SK-N-SH (cell line): Measurements from ENCODE around the gene PEAK1. TPM values are rescaled to one million over a fixed set of nuclear protein-coding genes. Genes with fewer than 3 reads are reported as not detected.

Experiments used
- CTCF ChIA-PET: fragments of 300-600, 350-600 bp; formaldehyde crosslinking; extraction: SDS; loops from one replicate; lab custom pipeline; 2021; lab: Yijun Ruan, JAX
- POLR2A ChIA-PET: fragments of 350-600 bp; sonication (Branson Sonifier 250); formaldehyde crosslinking; extraction: SDS; loops from one replicate; lab custom pipeline; 2020; ENCODE audit warnings: antibody characterized with exemption, inconsistent platforms; lab: Yijun Ruan, JAX
- DNase-seq: peaks from one replicate; pipeline ENCODE4 v3.0.0; 2012
- H2AFZ ChIP-seq: fragments of 200-600 bp; sonication (generic); 2 replicates; pipeline ENCODE4 v1.8.1; 2016; ENCODE audit warnings: antibody characterized with exemption, mild to moderate bottlenecking, low read depth
- H3F3A ChIP-seq: fragments of 200-600 bp; sonication (generic); replicated peaks from 2 replicates; pipeline ENCODE3; 2016; ENCODE audit warnings: antibody characterized with exemption, mild to moderate bottlenecking; ENCODE audit not compliant: insufficient read depth
- H3K27ac ChIP-seq, 2 experiments: fragments of 200-500 bp in 1 of 2; fragments of 200-600 bp in 1 of 2; sonication (Bioruptor generic) in 1 of 2; sonication (generic), shearing (Covaris generic) in 1 of 2; 2 replicates each; pipeline versions ENCODE4 v1.5.1 to v1.6.1; 2014 to 2016; ENCODE audit warnings: low read depth in 2 of 2, inconsistent platforms in 1 of 2, low read length in 1 of 2, mild to moderate bottlenecking in 1 of 2, mixed read lengths in 1 of 2
- H3K27me3 ChIP-seq: fragments of 200-600 bp; sonication (generic), shearing (Covaris generic); 2 replicates; pipeline ENCODE4 v1.6.1; 2016; ENCODE audit warnings: mixed run types; ENCODE audit not compliant: insufficient read depth
- H3K36me3 ChIP-seq, 2 experiments: fragments of 200-500 bp in 1 of 2; fragments of 200-600 bp in 1 of 2; sonication (Bioruptor generic) in 1 of 2; sonication (generic) in 1 of 2; replicated peaks in 1 of 2; 2 replicates each; pipeline versions ENCODE3 to v1.5.1; 2014 to 2016; ENCODE audit warnings: low read length in 1 of 2, mild to moderate bottlenecking in 1 of 2; ENCODE audit not compliant: insufficient read depth in 2 of 2, control insufficient read depth in 1 of 2
- H3K4me1 ChIP-seq, 2 experiments: fragments of 200-500 bp in 1 of 2; fragments of 200-600 bp in 1 of 2; sonication (Bioruptor generic) in 1 of 2; sonication (generic), shearing (Covaris generic) in 1 of 2; 2 replicates each; pipeline versions ENCODE4 v1.5.1 to v1.6.1; 2014 to 2016; ENCODE audit warnings: low read depth in 1 of 2, low read length in 1 of 2, mixed run types in 1 of 2; ENCODE audit not compliant: insufficient read depth in 2 of 2, control insufficient read depth in 1 of 2
- H3K4me2 ChIP-seq: fragments of 200-600 bp; sonication (generic), shearing (Covaris generic); 2 replicates; pipeline ENCODE4 v1.6.1; 2017; ENCODE audit warnings: mixed run types
- H3K4me3 ChIP-seq, 2 experiments: fragments of 200-500 bp in 1 of 2; fragments of 200-600 bp in 1 of 2; sonication (Bioruptor generic) in 1 of 2; sonication (generic), shearing (Covaris generic) in 1 of 2; 2 replicates each; pipeline versions ENCODE4 v1.5.1 to v1.8.1; 2014 to 2016; ENCODE audit warnings: low read depth in 2 of 2, inconsistent platforms in 1 of 2, low read length in 1 of 2, mild to moderate bottlenecking in 1 of 2, mixed read lengths in 1 of 2, moderate library complexity in 1 of 2
- H3K79me2 ChIP-seq: fragments of 200-600 bp; sonication (generic); 2 replicates; pipeline ENCODE4 v1.8.1; 2017; ENCODE audit warnings: mild to moderate bottlenecking; ENCODE audit not compliant: insufficient read depth
- H3K9ac ChIP-seq: fragments of 200-600 bp; sonication (generic); 2 replicates; pipeline ENCODE4 v1.6.1; 2017; ENCODE audit warnings: mixed run types
- H3K9me2 ChIP-seq: fragments of 200-600 bp; sonication (generic); 2 replicates; pipeline ENCODE4 v1.6.1; 2017; ENCODE audit warnings: mixed run types
- H3K9me3 ChIP-seq: fragments of 200-600 bp; sonication (generic); 2 replicates; pipeline ENCODE4 v1.6.1; 2017; ENCODE audit warnings: mixed run types, mild to moderate bottlenecking, moderate library complexity
- H4K20me1 ChIP-seq: fragments of 200-600 bp; sonication (generic); 2 replicates; pipeline ENCODE4 v1.6.1; 2017; ENCODE audit warnings: mild to moderate bottlenecking, mixed run types; ENCODE audit not compliant: insufficient read depth
- CHD2 ChIP-seq: fragments of 150-350 bp; IDR thresholded peaks from 2 replicates; pipeline ENCODE4 v1.6.1; 2018; ENCODE audit warnings: low read length; ENCODE audit not compliant: partially characterized antibody
- ELF1 ChIP-seq: IDR thresholded peaks from 2 replicates; pipeline ENCODE4 v1.4.0; 2012
- EP300 ChIP-seq, 2 experiments: IDR thresholded peaks; 2 replicates each; pipeline versions ENCODE4 v1.4.0 to v1.6.1; 2012; ENCODE audit warnings: borderline replicate concordance in 1 of 2, low read depth in 1 of 2, low read length in 1 of 2
- EZH2phosphoT487 ChIP-seq: fragments of 200-600 bp; sonication (generic); IDR thresholded peaks from 2 replicates; pipeline ENCODE4 v1.6.1; 2017; ENCODE audit warnings: low read depth, mixed run types, mild to moderate bottlenecking, antibody characterized with exemption, moderate library complexity, borderline replicate concordance
- FOSL2 ChIP-seq: IDR thresholded peaks from 2 replicates; pipeline ENCODE4 v1.4.0; 2012; ENCODE audit warnings: low read depth, mild to moderate bottlenecking, moderate library complexity, borderline replicate concordance
- GATA2 ChIP-seq: sonication (generic); formaldehyde crosslinking; IDR thresholded peaks from 2 replicates; pipeline ENCODE4 v1.5.0; 2020; ENCODE audit warnings: mild to moderate bottlenecking, missing genetic modification reagents
- JUND ChIP-seq: IDR thresholded peaks from 2 replicates; pipeline ENCODE4 v1.4.0; 2012
- MXI1 ChIP-seq: IDR thresholded peaks from 2 replicates; pipeline ENCODE4 v1.6.1; 2012; ENCODE audit warnings: mild to moderate bottlenecking, low read depth, low read length, improper control_type of control experiment
- NRF1 ChIP-seq: IDR thresholded peaks from 2 replicates; pipeline ENCODE4 v1.6.1; 2012; ENCODE audit warnings: low read depth, mild to moderate bottlenecking, low read length
- RFX5 ChIP-seq: IDR thresholded peaks from 2 replicates; pipeline ENCODE4 v1.6.1; 2012; ENCODE audit warnings: mild to moderate bottlenecking, improper control_type of control experiment, low read length
- RXRA ChIP-seq: IDR thresholded peaks from 2 replicates; pipeline ENCODE4 v1.4.0; 2012; ENCODE audit warnings: low read depth, mild to moderate bottlenecking, borderline replicate concordance
- YY1 ChIP-seq: IDR thresholded peaks from 2 replicates; pipeline ENCODE4 v1.4.0; 2012; ENCODE audit warnings: low read depth, mild to moderate bottlenecking
- WGBS: methylation state at CpG from one replicate; pipeline ENCODE4 v1.1.6; 2017; ENCODE audit warnings: low lambda C conversion rate; 5-methylcytosine and 5-hydroxymethylcytosine counted together
- polyA plus RNA-seq, 3 experiments: library from polyadenylated mRNA; depleted of rRNA; stranded (reverse); fragments of >200 nt; gene quantifications; 2 replicates each; pipeline ENCODE4 v1.2.3, GENCODE V29; 2012
- TF ChIP-seq, protein P1 (sequence below): fragments of 150-350 bp; IDR thresholded peaks from 2 replicates; pipeline ENCODE4 v1.6.1; 2017; ENCODE audit warnings: antibody characterized with exemption, low read length, low read depth, borderline replicate concordance
- TF ChIP-seq, protein P2 (sequence below): IDR thresholded peaks from 2 replicates; pipeline ENCODE4 v1.6.1; 2012; ENCODE audit warnings: mild to moderate bottlenecking, low read depth, low read length, moderate library complexity
- TF ChIP-seq, protein P3 (sequence below): fragments of 150-350 bp; IDR thresholded peaks from 2 replicates; pipeline ENCODE4 v1.6.1; 2016; ENCODE audit warnings: mild to moderate bottlenecking, low read depth, low read length
- TF ChIP-seq, protein P4 (sequence below): fragments of 200-600 bp; sonication (generic); IDR thresholded peaks from 2 replicates; pipeline ENCODE4 v1.6.1; 2017; ENCODE audit warnings: antibody characterized with exemption, mild to moderate bottlenecking, moderate library complexity

Gene PEAK1
- polyA plus RNA-seq, 1 of the 3 experiments (the other 2 are of a cell fraction), result 9.0 TPM

DNA sequence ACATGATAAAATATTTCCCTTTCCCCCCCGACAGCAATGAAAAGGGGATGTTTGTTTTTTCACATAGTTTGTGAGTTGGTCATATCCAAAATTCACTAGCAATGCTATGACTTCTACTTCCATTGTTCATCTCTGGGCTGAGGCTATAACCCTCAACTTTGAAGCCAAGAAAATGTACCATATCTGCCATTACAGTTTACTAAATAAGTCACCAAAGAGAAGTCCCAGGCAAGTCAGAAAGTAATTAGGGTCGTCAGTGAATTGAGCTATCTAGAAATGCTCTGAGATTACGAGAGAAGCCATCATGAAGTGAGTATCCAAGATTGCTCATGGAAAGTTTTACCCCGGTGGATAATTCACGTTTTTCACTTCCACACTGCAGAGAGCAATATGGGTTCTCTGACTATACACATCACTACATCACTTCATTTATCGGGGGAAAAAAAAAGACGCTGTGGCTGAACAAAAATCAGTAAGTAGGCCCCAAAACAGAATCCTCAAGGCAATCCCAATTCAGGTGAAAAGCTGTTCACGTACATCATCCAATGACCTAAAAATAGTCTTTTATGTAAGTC, 1.4 kb downstream of the PEAK1 start:
- Histone ChIP-seq H3F3A (peaks cover 16% of the 10 kb centered on the region), H3K27ac (peak overlapping the region; percentile 79 to 92; a peak in 3 of 4 replicates), H2AFZ (peak overlapping the region; percentile 17; the same call in 1 of the 2 replicates), H3K36me3 (peaks cover 0 to 5% of the 10 kb centered on the region in 2 experiments), H3K4me2 (peak overlapping the region; percentile 74), H3K9me2 (no peaks in the 10 kb centered on the region), H3K79me2 (peaks cover 86% of the 10 kb centered on the region), H3K9me3 (no peaks in the 10 kb centered on the region), H3K27me3 (no peaks in the 10 kb centered on the region), H4K20me1 (peaks cover 44% of the 10 kb centered on the region), H3K4me1 (peaks cover 16 to 20% of the 10 kb centered on the region in 2 experiments), H3K9ac (peak overlapping the region; percentile 91), H3K4me3 (peak overlapping the region; percentile 71 to 93)
- ChIA-PET CTCF (interaction anchor here (0.9 to 1.6 kb wide), 9 partner anchors 57 to 301 kb away, joined by 3 to 6 read pairs (median 3); no protein-coding TSS in a partner anchor), POLR2A (no interaction called here)
- no peak for DNase-seq
- 44% methylated on average over 8 of the region's 8 CpGs for WGBS
- TF ChIP-seq NRF1, result no peak
- 0 out of 2 replicates have a peak, but pooled peaks have one; percentile 9 for TF ChIP-seq MXI1
- TF ChIP-seq GATA2 (CRISPR knock-in tag), result no peak
- no peak for TF ChIP-seq FOSL2

GRCh38 chr15:77417602-77418001, 2.3 kb downstream of the PEAK1 start:
- Histone ChIP-seq H3K4me1 (peaks cover 12 to 28% of the 10 kb centered on the region in 2 experiments), H2AFZ (no peak overlapping the region), H3K27ac (peak overlapping the region in 1 of 2 experiments; percentile 92; a peak in 2 of 4 replicates), H3K9ac (peak overlapping the region; percentile 91; the same call in 1 of the 2 replicates), H3K36me3 (no peaks in the 10 kb centered on the region), H4K20me1 (peaks cover 51% of the 10 kb centered on the region), H3K4me3 (peak overlapping the region in 1 of 2 experiments; percentile 71; a peak in 2 of 4 replicates), H3K79me2 (peaks cover 86% of the 10 kb centered on the region), H3K27me3 (no peaks in the 10 kb centered on the region), H3K4me2 (peak overlapping the region; percentile 74), H3K9me3 (no peaks in the 10 kb centered on the region), H3F3A (peaks cover 16% of the 10 kb centered on the region), H3K9me2 (no peaks in the 10 kb centered on the region)
- 86% methylated on average over 3 of the region's 3 CpGs for WGBS
- TF ChIP-seq CHD2 (no peak), GATA2 (CRISPR knock-in tag) (no peak), YY1 (no peak), EP300 (IDR thresholded peaks at IDR 0.05; ENCODE audit: borderline replicate concordance in 1 of 2, low read depth in 1 of 2, low read length in 1 of 2) (no peak), RXRA (no peak), JUND (no peak), RFX5 (no peak), EZH2phosphoT487 (no peak), FOSL2 (no peak), ELF1 (no peak)
- TF ChIP-seq, protein P1, sequence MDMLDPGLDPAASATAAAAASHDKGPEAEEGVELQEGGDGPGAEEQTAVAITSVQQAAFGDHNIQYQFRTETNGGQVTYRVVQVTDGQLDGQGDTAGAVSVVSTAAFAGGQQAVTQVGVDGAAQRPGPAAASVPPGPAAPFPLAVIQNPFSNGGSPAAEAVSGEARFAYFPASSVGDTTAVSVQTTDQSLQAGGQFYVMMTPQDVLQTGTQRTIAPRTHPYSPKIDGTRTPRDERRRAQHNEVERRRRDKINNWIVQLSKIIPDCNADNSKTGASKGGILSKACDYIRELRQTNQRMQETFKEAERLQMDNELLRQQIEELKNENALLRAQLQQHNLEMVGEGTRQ, result no peak
- TF ChIP-seq, protein P2, sequence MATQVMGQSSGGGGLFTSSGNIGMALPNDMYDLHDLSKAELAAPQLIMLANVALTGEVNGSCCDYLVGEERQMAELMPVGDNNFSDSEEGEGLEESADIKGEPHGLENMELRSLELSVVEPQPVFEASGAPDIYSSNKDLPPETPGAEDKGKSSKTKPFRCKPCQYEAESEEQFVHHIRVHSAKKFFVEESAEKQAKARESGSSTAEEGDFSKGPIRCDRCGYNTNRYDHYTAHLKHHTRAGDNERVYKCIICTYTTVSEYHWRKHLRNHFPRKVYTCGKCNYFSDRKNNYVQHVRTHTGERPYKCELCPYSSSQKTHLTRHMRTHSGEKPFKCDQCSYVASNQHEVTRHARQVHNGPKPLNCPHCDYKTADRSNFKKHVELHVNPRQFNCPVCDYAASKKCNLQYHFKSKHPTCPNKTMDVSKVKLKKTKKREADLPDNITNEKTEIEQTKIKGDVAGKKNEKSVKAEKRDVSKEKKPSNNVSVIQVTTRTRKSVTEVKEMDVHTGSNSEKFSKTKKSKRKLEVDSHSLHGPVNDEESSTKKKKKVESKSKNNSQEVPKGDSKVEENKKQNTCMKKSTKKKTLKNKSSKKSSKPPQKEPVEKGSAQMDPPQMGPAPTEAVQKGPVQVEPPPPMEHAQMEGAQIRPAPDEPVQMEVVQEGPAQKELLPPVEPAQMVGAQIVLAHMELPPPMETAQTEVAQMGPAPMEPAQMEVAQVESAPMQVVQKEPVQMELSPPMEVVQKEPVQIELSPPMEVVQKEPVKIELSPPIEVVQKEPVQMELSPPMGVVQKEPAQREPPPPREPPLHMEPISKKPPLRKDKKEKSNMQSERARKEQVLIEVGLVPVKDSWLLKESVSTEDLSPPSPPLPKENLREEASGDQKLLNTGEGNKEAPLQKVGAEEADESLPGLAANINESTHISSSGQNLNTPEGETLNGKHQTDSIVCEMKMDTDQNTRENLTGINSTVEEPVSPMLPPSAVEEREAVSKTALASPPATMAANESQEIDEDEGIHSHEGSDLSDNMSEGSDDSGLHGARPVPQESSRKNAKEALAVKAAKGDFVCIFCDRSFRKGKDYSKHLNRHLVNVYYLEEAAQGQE, result no peak
- TF ChIP-seq, protein P3, sequence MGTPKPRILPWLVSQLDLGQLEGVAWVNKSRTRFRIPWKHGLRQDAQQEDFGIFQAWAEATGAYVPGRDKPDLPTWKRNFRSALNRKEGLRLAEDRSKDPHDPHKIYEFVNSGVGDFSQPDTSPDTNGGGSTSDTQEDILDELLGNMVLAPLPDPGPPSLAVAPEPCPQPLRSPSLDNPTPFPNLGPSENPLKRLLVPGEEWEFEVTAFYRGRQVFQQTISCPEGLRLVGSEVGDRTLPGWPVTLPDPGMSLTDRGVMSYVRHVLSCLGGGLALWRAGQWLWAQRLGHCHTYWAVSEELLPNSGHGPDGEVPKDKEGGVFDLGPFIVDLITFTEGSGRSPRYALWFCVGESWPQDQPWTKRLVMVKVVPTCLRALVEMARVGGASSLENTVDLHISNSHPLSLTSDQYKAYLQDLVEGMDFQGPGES, result no peak
- TF ChIP-seq, protein P4, sequence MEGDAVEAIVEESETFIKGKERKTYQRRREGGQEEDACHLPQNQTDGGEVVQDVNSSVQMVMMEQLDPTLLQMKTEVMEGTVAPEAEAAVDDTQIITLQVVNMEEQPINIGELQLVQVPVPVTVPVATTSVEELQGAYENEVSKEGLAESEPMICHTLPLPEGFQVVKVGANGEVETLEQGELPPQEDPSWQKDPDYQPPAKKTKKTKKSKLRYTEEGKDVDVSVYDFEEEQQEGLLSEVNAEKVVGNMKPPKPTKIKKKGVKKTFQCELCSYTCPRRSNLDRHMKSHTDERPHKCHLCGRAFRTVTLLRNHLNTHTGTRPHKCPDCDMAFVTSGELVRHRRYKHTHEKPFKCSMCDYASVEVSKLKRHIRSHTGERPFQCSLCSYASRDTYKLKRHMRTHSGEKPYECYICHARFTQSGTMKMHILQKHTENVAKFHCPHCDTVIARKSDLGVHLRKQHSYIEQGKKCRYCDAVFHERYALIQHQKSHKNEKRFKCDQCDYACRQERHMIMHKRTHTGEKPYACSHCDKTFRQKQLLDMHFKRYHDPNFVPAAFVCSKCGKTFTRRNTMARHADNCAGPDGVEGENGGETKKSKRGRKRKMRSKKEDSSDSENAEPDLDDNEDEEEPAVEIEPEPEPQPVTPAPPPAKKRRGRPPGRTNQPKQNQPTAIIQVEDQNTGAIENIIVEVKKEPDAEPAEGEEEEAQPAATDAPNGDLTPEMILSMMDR, result no peak
- no peak for DNase-seq
- POLR2A ChIA-PET, result no interaction called here
- CTCF ChIA-PET, result interaction anchor here (0.6 to 1.6 kb wide), 4 partner anchors 48 to 231 kb away, joined by 3 to 4 read pairs (median 3); no protein-coding TSS in a partner anchor
